COLO668 (cell line): ENCODE results near the gene SCFD2.

ENCODE experiments used
- DNase-seq: peaks from one replicate; lab custom pipeline; 2025; ENCODE audit not compliant: unreplicated experiment; lab: John Stamatoyannopoulos, UW

The SCFD2 gene

GRCh38 chr4:53019485-53020382, 346.1 kb downstream of the SCFD2 start:
- no peak for DNase-seq

- no peak for DNase-seq
Observed at GRCh38 chr4:53018471-53018870, 347.4 kb downstream of the SCFD2 start.

- no peak for DNase-seq
Observed at GRCh38 chr4:53016099-53016820, 349.6 kb downstream of the SCFD2 start.

GRCh38 chr4:53015681-53016080, 350.2 kb downstream of the SCFD2 start:
- peak; percentile 20 for DNase-seq

GRCh38 chr4:53014881-53015280, 351.0 kb downstream of the SCFD2 start:
- DNase-seq: no peak

GRCh38 chr4:53013873-53014775, 351.7 kb downstream of the SCFD2 start:
- no peak for DNase-seq

- DNase-seq: no peak
Observed at GRCh38 chr4:53012738-53013137, 353.1 kb downstream of the SCFD2 start.

- no peak for DNase-seq
Observed at GRCh38 chr4:53011259-53011905, 354.5 kb downstream of the SCFD2 start.

GRCh38 chr4:53010318-53010717, 355.5 kb downstream of the SCFD2 start:
- no peak for DNase-seq

- no peak for DNase-seq
Observed at GRCh38 chr4:53009824-53010223, 356.0 kb downstream of the SCFD2 start.

- DNase-seq: no peak
Observed at GRCh38 chr4:53007024-53007423, 358.8 kb downstream of the SCFD2 start.

GRCh38 chr4:53005808-53006207, 360.1 kb downstream of the SCFD2 start:
- no peak for DNase-seq

GRCh38 chr4:53005149-53005546, 360.7 kb downstream of the SCFD2 start:
- DNase-seq: no peak

- no peak for DNase-seq
Observed at GRCh38 chr4:53004497-53005148, 361.2 kb downstream of the SCFD2 start.

GRCh38 chr4:53003959-53004358, 361.9 kb downstream of the SCFD2 start:
- no peak for DNase-seq

GRCh38 chr4:53000560-53000959, 365.3 kb downstream of the SCFD2 start:
- DNase-seq: no peak

GRCh38 chr4:52999626-53000025, 366.2 kb downstream of the SCFD2 start:
- no peak for DNase-seq

GRCh38 chr4:52998413-52998812, 367.4 kb downstream of the SCFD2 start:
- no peak for DNase-seq

GRCh38 chr4:52997132-52997416, 368.8 kb downstream of the SCFD2 start:
- no peak for DNase-seq
